B cell (primary cell): Measurements from ENCODE around the gene DNAI2. TPM values are rescaled to one million over a fixed set of nuclear protein-coding genes. Genes with fewer than 3 reads are reported as not detected.

Source experiments
- ATAC-seq: fragments of 200-7000 bp; cut with Tn5 transposase; one replicate; pipeline ENCODE4 v1.10.0; 2021; ENCODE audit warnings: low read depth, mild to moderate bottlenecking, moderate number of reproducible peaks, moderate library complexity
- CTCF ChIA-PET: fragments of 350-600 bp; sonication (Branson Sonifier 250); formaldehyde crosslinking; loops from one replicate; lab custom pipeline; 2021; ENCODE audit warnings: antibody characterized with exemption, inconsistent platforms; lab: Charles Lee
- POLR2A ChIA-PET: fragments of 350-600 bp; sonication (Branson Sonifier 250); formaldehyde crosslinking; loops from one replicate; lab custom pipeline; 2021; ENCODE audit warnings: antibody characterized with exemption; lab: Charles Lee
- DNase-seq: peaks from one replicate; pipeline ENCODE4 v3.0.0; 2013
- H2AFZ ChIP-seq: 2 replicates; pipeline ENCODE4 v1.6.1; 2012; ENCODE audit warnings: mild to moderate bottlenecking, low read depth, low read length; ENCODE audit not compliant: insufficient read depth, poor library complexity, severe bottlenecking
- H3K27ac ChIP-seq, 2 donors: 1 replicate in 1 of 2; 2 replicates in 1 of 2; pipeline ENCODE4 v1.5.1; 2012 to 2013; ENCODE audit warnings: low read length in 2 of 2, mild to moderate bottlenecking in 2 of 2, moderate library complexity in 1 of 2
- H3K27me3 ChIP-seq, 4 experiments: fragments of 200-600 bp in 1 of 4; sonication (generic) in 1 of 4; replicated peaks in 1 of 4; 1 replicate in 2 of 4; 2 replicates in 2 of 4; pipeline versions ENCODE4 v1.6.1 to v1.7.0; 2013 to 2016; ENCODE audit warnings: low read length in 3 of 4, mild to moderate bottlenecking in 2 of 4, mixed read lengths in 1 of 4, moderate library complexity in 1 of 4; ENCODE audit not compliant: insufficient read depth in 4 of 4, control insufficient read depth in 3 of 4; ENCODE audit errors: control extremely low read depth in 1 of 4
- H3K36me3 ChIP-seq, 2 experiments: replicated peaks in 1 of 2; 1 replicate in 1 of 2; 2 replicates in 1 of 2; pipeline versions ENCODE4 v1.6.1 to v1.7.1; 2013; ENCODE audit warnings: low read length in 1 of 2; ENCODE audit not compliant: insufficient read depth in 2 of 2, control insufficient read depth in 1 of 2; ENCODE audit errors: control extremely low read depth in 1 of 2, extremely low read depth in 1 of 2
- H3K4me1 ChIP-seq, 2 donors: fragments of 200-600 bp in 1 of 2; sonication (generic) in 1 of 2; 1 replicate in 1 of 2; 2 replicates in 1 of 2; pipeline versions ENCODE4 v1.5.1 to v1.6.1; 2013 to 2017; ENCODE audit warnings: low read length in 2 of 2; ENCODE audit not compliant: control insufficient read depth in 2 of 2, insufficient read depth in 2 of 2
- H3K4me2 ChIP-seq: replicated peaks from 2 replicates; pipeline ENCODE3; 2012; ENCODE audit warnings: mild to moderate bottlenecking, low read depth, low read length; ENCODE audit not compliant: poor library complexity, severe bottlenecking
- H3K4me3 ChIP-seq, 5 experiments: fragments of 200-600 bp in 1 of 5; sonication (generic) in 1 of 5; 1 replicate in 3 of 5; 2 replicates in 2 of 5; pipeline versions ENCODE4 v1.5.1 to v1.7.0; 2011 to 2016; ENCODE audit warnings: low read length in 4 of 5, mild to moderate bottlenecking in 4 of 5, low read depth in 2 of 5, control low read depth in 1 of 5, moderate library complexity in 1 of 5; ENCODE audit not compliant: insufficient read depth in 1 of 5; ENCODE audit errors: control extremely low read depth in 1 of 5, extremely low read depth in 1 of 5
- H3K79me2 ChIP-seq: fragments of 200-600 bp; sonication (generic); one replicate; pipeline ENCODE4 v1.6.0; 2016; ENCODE audit warnings: low read length; ENCODE audit not compliant: control insufficient read depth, insufficient read depth
- H3K9ac ChIP-seq: fragments of 200-600 bp; sonication (generic); 2 replicates; pipeline ENCODE4 v1.6.1; 2017; ENCODE audit warnings: mild to moderate bottlenecking, low read length, moderate library complexity
- H3K9me3 ChIP-seq, 3 donors: one replicate each; pipeline versions ENCODE4 v1.6.1 to v1.7.1; 2013; ENCODE audit warnings: low read length in 2 of 3; ENCODE audit not compliant: control insufficient read depth in 2 of 3, insufficient read depth in 1 of 3; ENCODE audit errors: control extremely low read depth in 1 of 3
- H4K20me1 ChIP-seq: 2 replicates; pipeline ENCODE4 v1.6.0; 2012; ENCODE audit warnings: mild to moderate bottlenecking, low read length; ENCODE audit not compliant: insufficient read depth, control insufficient read depth, poor library complexity, severe bottlenecking
- H3K27ac Mint-ChIP-seq: one replicate; pipeline ENCODE4 v1.8.0; 2021; ENCODE audit warnings: mixed read lengths
- H3K27me3 Mint-ChIP-seq: one replicate; pipeline ENCODE4 v1.8.0; 2021; ENCODE audit warnings: mixed read lengths
- H3K4me1 Mint-ChIP-seq: one replicate; pipeline ENCODE4 v1.8.0; 2021; ENCODE audit warnings: mixed read lengths
- H3K4me3 Mint-ChIP-seq: one replicate; pipeline ENCODE4 v1.8.0; 2021; ENCODE audit warnings: mixed read lengths
- H3K9me3 Mint-ChIP-seq: one replicate; pipeline ENCODE4 v1.8.0; 2022; ENCODE audit warnings: mixed read lengths; ENCODE audit not compliant: insufficient read depth
- EZH2 ChIP-seq: IDR thresholded peaks from 2 replicates; pipeline ENCODE4 v1.6.1; 2012; ENCODE audit warnings: borderline replicate concordance, low read depth, mild to moderate bottlenecking, moderate library complexity, low read length; ENCODE audit not compliant: insufficient read depth, poor library complexity, severe bottlenecking
- WGBS: methylation state at CpG from one replicate; pipeline ENCODE4 v1.1.5; 2013; ENCODE audit warnings: missing lambda C conversion rate; ENCODE audit not compliant: insufficient coverage; 5-methylcytosine and 5-hydroxymethylcytosine counted together
- intact Hi-C: fragments of 100-400 bp; cut with micrococcal nuclease; formaldehyde crosslinking; loops from one replicate; pipeline ENCODE4 v1.10.0; 2022
- polyA plus RNA-seq: library from polyadenylated mRNA; depleted of rRNA; stranded (reverse); fragments of >200 nt; gene quantifications from 2 replicates; pipeline ENCODE4 v1.2.3, GENCODE V29; 2012
- total RNA-seq, 2 donors: library from RNA; stranded (reverse); fragments of 120-200 nt in 1 of 2; gene quantifications; 1 replicate in 1 of 2; 2 replicates in 1 of 2; pipeline versions ENCODE4 v1.2.3 to v1.2.4, GENCODE V29; 2013 to 2022
- TF ChIP-seq, protein P1 (sequence below): fragments of 200-600 bp; IDR thresholded peaks from one replicate; pipeline ENCODE4 v1.8.0; 2022; ENCODE audit warnings: antibody characterized with exemption, mild to moderate bottlenecking

DNAI2 gene
- total and polyA plus RNA-seq, 2 donors (not counting 1 experiment from before 2014, with no cell fraction given), result not detected

DNA sequence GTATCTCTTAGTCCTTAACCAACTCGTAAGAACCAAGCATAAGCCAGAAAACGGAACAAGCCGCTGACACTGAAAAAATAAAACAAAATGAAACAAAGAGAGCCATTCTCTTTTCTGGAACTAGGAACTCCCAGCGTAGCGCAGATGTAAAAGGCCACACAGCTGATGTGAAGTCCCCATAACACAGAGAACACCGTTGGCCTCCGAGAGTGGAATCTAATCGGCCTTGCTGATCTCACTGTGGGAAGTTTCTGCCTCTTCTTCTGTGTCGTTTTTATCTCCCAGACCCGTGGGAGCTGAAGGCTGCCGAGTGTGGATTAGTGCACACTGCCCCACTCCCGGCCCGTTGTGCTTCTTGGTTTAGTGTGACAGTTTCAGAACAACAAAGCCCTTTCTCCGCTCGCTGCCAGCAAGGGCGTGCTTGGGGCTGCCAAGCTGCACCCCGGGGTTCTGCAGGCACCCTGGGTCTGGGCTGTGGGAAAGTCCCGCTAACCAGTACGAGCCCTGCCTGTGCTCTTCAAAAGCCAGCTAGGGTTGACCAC, 38.9 kb upstream of the DNAI2 start:
- intact Hi-C loops, result loop anchor here (2.0 kb wide), 1 partner anchor 22 kb away; the partner anchor contains the start of gene TTYH2
- H3K4me3 Mint-ChIP-seq, result peak overlapping the region; percentile 78

DNA sequence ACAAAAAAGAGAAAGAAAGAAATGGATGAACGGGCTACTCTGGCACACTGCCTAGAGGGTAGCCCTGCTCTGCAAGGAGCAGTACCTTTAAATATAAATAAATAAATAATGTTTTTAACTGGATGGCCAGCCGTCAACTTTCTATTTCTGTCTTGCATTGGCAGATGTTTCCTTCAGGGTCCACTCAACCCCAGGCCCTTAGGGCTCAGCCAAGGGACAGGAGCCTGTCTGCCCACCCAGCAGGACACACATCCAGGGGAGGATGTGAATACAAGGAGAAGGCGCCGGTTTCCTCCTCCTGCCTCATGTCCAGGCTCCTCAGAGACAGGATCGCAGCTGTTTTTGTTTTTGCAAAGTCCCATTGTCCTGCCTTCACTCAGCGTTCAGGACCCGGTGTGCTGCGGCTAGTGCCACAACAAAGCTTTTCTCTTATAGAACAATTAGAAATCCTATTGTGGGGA, 38.1 kb upstream of the DNAI2 start:
- no peak for ATAC-seq
- H4K20me1 ChIP-seq, result no peaks in the 10 kb centered on the region
- 92% methylated on average over 2 of the region's 8 CpGs for WGBS

More for the DNA sequence above, 38.9 kb upstream of the DNAI2 start:
- ChIA-PET POLR2A (no interaction called here), CTCF (no interaction called here)
- H3K4me2 ChIP-seq, result peak overlapping the region; percentile 71
- H3K27me3 Mint-ChIP-seq, result no peaks in the 10 kb centered on the region
- 39% methylated on average over 19 of the region's 19 CpGs for WGBS
- H3K9me3 ChIP-seq, result no peaks in the 10 kb centered on the region
- DNase-seq, result peak; percentile 46
- no peaks in the 10 kb centered on the region for H3K79me2 ChIP-seq
- no peaks in the 10 kb centered on the region for H3K9me3 Mint-ChIP-seq
- peaks cover 15% of the 10 kb centered on the region for H3K4me1 Mint-ChIP-seq
- peak overlapping the region; percentile 16 to 51 for H3K27ac ChIP-seq
- no peaks in the 10 kb centered on the region for H3K36me3 ChIP-seq
- H3K27ac Mint-ChIP-seq, result peak overlapping the region; percentile 85
- H2AFZ ChIP-seq, result peak overlapping the region; percentile 79
- H3K4me3 ChIP-seq, result peak overlapping the region; percentile 24 to 56 (median 36)
- TF ChIP-seq, protein P1, sequence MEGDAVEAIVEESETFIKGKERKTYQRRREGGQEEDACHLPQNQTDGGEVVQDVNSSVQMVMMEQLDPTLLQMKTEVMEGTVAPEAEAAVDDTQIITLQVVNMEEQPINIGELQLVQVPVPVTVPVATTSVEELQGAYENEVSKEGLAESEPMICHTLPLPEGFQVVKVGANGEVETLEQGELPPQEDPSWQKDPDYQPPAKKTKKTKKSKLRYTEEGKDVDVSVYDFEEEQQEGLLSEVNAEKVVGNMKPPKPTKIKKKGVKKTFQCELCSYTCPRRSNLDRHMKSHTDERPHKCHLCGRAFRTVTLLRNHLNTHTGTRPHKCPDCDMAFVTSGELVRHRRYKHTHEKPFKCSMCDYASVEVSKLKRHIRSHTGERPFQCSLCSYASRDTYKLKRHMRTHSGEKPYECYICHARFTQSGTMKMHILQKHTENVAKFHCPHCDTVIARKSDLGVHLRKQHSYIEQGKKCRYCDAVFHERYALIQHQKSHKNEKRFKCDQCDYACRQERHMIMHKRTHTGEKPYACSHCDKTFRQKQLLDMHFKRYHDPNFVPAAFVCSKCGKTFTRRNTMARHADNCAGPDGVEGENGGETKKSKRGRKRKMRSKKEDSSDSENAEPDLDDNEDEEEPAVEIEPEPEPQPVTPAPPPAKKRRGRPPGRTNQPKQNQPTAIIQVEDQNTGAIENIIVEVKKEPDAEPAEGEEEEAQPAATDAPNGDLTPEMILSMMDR, result no peak
- TF ChIP-seq EZH2, result no peak
- no peaks in the 10 kb centered on the region for H4K20me1 ChIP-seq
- no peak for ATAC-seq
- H3K4me1 ChIP-seq, result peaks cover 12 to 17% of the 10 kb centered on the region in 2 donors
- H3K9ac ChIP-seq, result peak overlapping the region; percentile 48
- H3K27me3 ChIP-seq, result no peaks in the 10 kb centered on the region

More for the DNA sequence above, 38.1 kb upstream of the DNAI2 start:
- Histone ChIP-seq H3K4me2 (no peak overlapping the region), H3K9me3 (no peaks in the 10 kb centered on the region), H3K36me3 (no peaks in the 10 kb centered on the region), H3K79me2 (no peaks in the 10 kb centered on the region), H3K9ac (no peak overlapping the region), H2AFZ (no peak overlapping the region), H3K4me3 (no peak overlapping the region), H3K27ac (no peak overlapping the region), H3K4me1 (peaks cover 12 to 17% of the 10 kb centered on the region in 2 donors), H3K27me3 (no peaks in the 10 kb centered on the region)
- intact Hi-C loops, result loop anchor here (2.0 kb wide), 1 partner anchor 23 kb away; the partner anchor contains the start of gene TTYH2
- Mint-ChIP-seq H3K4me1 (peaks cover 15% of the 10 kb centered on the region), H3K4me3 (no peak overlapping the region), H3K27ac (no peak overlapping the region), H3K27me3 (no peaks in the 10 kb centered on the region), H3K9me3 (no peaks in the 10 kb centered on the region)
- POLR2A ChIA-PET, result no interaction called here
- TF ChIP-seq, protein P1, result no peak
- no peak for DNase-seq
- CTCF ChIA-PET, result no interaction called here
